Measurements from ENCODE around the gene NGB.

DNA sequence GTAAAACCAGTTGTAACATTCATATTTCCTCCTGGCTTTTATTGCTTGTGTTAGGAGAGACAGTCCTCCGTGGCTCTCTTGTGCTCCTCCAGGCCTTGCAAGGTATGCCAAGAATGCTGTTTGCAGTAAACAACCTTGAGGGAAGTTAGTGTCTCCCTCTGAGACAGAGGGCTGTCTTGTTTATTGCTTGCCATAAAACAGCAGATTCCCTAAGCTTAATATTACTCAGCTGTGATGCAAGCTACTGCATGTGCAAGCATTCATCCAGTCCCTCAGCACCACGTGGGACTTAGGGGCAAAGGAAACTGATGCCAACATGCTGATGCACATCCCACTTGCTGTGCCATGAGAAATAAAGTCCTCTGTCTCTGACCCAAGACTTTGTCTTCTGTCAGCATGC lies 43.0 kb upstream of the NGB start:
- TF ChIP-seq, protein P1, sequence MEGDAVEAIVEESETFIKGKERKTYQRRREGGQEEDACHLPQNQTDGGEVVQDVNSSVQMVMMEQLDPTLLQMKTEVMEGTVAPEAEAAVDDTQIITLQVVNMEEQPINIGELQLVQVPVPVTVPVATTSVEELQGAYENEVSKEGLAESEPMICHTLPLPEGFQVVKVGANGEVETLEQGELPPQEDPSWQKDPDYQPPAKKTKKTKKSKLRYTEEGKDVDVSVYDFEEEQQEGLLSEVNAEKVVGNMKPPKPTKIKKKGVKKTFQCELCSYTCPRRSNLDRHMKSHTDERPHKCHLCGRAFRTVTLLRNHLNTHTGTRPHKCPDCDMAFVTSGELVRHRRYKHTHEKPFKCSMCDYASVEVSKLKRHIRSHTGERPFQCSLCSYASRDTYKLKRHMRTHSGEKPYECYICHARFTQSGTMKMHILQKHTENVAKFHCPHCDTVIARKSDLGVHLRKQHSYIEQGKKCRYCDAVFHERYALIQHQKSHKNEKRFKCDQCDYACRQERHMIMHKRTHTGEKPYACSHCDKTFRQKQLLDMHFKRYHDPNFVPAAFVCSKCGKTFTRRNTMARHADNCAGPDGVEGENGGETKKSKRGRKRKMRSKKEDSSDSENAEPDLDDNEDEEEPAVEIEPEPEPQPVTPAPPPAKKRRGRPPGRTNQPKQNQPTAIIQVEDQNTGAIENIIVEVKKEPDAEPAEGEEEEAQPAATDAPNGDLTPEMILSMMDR (IDR thresholded peaks at IDR 0.05; ENCODE audit: poor library complexity): no peak
- no peak for TF ChIP-seq EZH2 (IDR thresholded peaks at IDR 0.05; ENCODE audit: borderline replicate concordance)
